ENCODE results near the gene TEKT1.

GRCh38 chr17:6856051-6856450 is 24.5 kb upstream of the TEKT1 start:
- TF ChIP-seq CTCF (IDR thresholded peaks at IDR 0.05; ENCODE audit: low read length) (no peak), EZH2 (optimal IDR thresholded peaks at IDR 0.05; ENCODE audit: low read depth, low read length) (no peak)
